Measurements from ENCODE around the gene GJB3. TPM values are rescaled to one million over a fixed set of nuclear protein-coding genes. Genes with fewer than 3 reads are reported as not detected.
"Not testable (repeated sequence)": the region's sequence is repeated elsewhere in the genome, so short reads cannot be mapped to it uniquely, and the experiment has no call there.

The GJB3 gene
- polyA plus RNA-seq (2013, experiment 1 of 2; ENCODE audit: insufficient read length), result not detected
- not detected for polyA plus RNA-seq (2013, experiment 2 of 2; ENCODE audit: insufficient read length)

DNA sequence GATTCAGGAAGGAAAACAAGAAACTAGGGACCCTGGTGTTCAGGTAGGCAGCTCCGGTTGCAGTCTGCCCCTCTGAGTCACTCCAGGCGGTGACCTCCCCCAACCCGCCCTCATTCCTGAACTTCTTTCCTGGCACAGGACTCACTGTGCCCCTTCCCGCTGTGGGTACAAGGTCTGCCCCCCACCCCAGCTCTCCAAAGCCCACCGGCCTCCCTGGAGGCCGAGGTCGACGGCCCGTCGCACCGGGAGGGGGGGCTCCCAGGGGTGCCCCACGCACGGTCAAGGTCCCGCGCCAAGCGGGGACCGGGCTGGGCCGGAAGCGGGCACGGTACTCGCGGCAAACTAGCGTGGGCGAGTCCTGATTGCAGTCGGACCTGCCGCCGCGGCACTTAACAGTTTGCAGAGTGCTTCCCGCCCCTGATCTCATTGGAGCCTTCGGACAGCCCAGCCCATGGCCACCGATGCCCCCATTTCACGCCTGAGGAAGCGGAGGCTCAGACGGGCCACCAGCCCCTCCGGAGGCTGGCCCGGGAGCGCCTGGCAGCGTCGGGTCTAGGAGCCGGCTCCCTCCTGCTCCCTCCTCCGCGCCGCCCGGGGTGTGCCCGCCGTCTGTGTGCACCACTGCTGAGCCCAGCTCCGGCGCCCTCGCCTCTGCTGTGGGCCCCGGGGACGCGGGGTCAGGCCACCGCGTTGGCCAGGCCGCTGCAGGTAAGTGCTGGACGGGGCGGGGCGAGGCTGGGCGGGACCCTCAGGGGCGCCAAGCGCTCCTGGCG lies at the start of gene GJB3:
GJB3 (plus strand) TSS at position 144 of the 773 bp plus-strand sequence. CDS start 3,549 bp downstream, outside the sequence.
- DNase-seq, result no peak

DNA sequence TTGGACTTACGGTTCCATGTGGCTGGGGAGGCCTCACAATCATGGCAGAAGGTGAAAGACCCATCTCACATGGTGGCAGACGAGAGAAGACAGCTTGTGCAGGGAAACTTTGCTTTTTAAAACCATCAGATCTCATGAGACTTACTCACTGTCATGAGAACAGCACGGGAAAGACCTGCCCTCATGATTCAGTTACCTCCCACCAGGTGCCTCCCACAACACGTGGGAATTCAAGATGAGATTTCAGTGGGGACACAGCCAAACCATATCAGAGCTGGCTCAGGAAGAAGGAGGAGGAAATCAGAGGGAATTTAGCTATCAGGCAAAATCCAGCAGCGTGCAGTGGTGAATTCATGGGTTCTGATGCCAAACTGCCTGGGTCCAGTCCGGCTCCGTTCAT lies 48.2 kb upstream of the GJB3 start:
- not testable (repeated sequence) for DNase-seq

DNA sequence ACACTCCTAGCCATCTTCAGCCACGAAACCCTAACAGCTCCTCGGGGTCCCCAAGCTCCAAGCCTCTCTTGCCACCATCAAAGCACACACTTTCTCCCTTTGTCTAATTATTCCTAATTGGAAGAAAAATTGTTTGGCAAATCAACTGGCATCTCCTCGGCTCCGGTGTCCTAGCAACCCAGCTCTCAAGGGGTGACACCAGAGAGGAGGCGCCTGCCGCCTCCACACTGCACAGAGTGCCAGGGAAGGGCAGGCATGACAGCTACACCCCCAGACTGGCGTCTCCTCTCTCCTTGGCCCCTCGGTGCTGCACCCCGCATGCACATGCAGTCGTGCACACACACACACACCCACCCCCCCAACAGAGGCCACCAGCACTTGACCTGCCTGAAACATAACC lies 44.3 kb upstream of the GJB3 start:
- no peak for DNase-seq

DNA sequence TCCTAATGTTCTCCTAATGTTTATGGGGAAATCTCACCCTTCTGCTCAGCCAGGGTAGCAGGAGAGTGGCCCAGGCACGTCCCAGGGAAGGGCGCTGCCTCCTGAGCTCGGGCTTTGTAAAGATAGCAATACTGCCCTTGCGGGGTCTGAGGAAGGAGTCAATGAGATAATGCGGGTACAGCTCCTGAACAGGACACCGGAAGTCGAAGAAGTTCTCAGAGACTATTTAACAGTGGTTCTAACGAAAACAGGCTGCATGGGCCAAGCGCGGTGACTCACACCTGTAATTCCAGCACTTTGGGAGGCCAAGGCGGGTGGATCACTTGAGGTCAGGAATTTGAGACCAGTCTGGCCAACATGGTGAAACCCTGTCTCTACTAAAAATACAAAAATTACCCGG lies 43.8 kb upstream of the GJB3 start:
- not testable (repeated sequence) for DNase-seq

DNA sequence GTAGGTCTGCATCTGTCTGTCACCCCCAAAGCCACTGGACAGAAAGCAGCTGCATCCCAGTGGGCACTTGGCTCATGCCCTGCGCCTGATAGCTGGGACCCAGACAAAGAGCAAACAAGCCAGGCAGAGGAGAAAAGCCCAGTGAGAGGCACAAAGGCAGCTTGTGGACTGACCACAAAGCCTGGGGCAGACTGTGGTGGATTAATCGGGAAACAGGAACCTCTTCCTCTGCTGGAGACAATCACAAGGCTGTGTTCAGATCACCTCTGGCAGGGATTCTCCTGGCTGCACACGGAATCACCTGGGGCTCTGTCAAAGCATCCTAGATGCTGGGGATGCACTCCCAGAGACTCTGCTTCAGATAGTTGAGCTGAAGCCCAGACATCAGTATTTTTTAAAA lies 41.4 kb upstream of the GJB3 start:
- no peak for DNase-seq

DNA sequence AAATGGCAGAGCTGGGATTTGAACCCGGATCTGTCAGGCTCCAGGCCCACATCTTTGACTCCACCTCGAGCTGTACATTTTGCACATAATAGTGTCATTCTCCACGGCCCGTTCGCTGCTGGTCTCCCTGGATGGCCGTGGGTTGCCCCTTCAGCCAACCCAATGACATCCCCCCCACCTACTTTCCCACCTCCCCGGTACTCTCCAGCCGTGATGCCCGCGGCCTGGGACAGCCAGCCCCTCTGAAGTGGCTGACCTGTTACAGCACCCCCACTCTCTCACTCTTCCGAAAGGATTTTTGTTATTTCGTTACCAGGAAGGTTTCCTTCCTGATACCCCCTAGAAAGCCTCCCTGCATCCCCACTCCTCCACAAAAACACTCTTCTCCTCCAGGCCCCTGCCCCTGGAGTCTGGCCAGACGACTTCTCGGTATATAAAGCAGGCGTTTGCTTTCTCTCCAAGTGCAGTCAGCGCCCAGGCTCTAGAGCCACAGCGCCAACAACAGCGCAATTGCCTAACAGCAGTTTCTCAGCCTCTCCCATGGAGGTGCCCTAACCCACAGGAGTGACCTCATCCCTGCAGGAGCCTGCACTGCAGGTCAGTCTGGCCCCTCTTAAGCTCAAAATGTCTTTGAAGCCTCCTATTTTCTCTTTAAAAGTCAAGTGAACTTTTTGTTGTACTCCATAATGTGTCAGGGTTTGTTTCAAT lies 40.7 kb upstream of the GJB3 start:
- DNase-seq, result no peak

DNA sequence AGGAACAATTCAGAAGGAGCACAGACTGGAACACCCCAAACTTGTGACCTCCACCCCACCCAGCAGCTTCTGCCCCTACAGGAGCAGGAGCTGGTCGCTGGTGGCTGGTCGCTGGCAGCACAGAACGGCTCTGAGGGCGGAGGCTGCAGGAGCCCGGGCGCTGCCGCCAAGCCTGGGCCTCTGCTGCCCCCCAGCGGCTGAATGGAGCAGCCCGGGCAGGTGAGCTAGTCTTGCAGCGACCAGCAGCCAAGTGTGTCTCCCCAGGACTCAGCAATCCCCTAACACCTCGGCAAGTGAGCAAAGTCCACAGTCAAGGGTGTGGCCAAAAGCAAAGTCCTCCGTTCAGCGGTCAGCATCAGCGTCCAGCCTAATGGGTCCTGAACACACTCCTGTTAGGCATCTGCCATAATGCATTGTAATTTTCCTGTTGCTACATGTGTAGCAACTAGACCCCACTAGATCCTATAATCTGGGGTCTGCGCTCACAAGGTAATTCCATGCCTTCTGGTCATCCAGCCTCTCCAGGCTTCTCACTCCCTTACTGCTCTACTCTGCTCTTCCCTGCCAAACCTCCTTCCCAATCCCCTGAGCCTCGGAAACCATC lies 38.2 kb upstream of the GJB3 start:
- peak; percentile 49 for DNase-seq

DNA sequence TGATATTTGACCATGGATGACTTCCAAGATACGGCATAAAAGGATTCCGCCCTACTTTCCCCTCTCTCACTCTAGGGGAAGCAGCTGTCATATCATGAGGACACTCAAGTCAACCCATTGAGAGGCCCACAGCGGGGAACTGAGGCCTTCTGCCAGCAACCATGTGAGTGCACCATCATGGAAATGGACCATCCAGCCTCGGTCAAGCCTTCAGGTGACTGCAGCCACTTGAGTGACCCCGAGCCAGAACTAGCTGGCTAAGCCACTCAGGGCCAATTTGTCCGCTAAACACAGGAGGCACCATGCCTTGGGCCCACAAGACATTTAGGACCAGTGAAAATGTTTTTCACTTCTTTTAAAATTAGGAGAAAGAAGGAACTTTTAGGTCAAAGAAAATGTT lies 37.2 kb upstream of the GJB3 start:
- DNase-seq, result no peak

DNA sequence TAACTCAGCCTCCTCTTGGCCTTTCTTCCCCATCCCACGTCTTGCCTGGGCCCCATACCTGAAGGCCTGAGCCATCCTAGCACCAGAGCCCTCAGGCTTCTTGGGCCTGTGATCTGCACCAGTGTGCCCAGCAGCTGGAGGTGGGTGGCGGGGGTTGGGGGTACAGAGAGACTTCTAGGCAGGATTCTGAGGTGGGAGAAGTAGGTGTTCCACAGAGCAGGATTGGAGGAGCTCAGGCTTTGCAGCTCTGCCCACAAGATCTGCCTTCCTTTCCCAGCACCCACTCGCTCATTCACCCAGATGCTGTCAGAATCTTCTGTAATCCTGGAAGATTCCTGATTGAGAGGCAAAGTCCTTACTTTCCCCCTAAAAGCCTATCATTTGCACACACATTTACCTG lies 36.2 kb upstream of the GJB3 start:
- no peak for DNase-seq

DNA sequence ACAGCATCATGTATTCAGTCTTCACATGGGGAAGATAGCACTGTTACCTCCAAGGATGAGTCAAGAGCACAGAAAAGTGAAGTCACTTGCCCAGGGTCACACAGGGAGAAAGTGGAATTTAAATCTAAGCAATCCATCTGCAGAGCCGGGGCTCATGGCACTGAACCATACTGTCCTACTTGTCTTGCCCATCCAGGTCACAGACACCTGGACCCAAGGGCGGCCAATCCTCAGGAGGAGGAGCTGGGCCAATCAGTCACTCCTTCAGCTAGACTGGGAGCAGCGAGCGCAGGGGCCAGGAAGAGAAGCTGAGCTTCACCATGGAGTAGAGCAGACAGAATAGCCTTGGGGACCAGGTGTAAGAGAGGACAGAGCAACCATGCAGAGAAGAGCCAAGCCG lies 35.3 kb upstream of the GJB3 start:
- DNase-seq, result no peak

DNA sequence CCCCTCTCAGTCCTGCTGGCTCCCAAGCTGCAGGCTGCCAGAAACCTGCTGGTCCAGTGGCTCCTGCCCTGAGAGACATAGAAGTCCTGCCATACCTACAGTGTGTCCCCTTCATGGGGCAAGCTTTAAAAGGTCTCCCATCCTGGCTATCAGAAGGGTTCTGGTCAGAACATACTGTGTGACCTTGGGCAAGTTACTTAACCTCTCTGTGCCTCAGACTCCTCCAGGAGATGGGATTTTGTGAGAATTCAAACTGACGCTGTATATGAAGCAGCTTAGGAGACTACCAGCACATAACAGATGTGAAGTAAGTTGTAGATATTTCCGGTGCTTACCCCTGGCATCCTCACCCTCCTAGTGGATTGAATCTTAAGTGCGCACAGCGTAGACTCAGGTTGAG lies 34.9 kb upstream of the GJB3 start:
- DNase-seq, result no peak

DNA sequence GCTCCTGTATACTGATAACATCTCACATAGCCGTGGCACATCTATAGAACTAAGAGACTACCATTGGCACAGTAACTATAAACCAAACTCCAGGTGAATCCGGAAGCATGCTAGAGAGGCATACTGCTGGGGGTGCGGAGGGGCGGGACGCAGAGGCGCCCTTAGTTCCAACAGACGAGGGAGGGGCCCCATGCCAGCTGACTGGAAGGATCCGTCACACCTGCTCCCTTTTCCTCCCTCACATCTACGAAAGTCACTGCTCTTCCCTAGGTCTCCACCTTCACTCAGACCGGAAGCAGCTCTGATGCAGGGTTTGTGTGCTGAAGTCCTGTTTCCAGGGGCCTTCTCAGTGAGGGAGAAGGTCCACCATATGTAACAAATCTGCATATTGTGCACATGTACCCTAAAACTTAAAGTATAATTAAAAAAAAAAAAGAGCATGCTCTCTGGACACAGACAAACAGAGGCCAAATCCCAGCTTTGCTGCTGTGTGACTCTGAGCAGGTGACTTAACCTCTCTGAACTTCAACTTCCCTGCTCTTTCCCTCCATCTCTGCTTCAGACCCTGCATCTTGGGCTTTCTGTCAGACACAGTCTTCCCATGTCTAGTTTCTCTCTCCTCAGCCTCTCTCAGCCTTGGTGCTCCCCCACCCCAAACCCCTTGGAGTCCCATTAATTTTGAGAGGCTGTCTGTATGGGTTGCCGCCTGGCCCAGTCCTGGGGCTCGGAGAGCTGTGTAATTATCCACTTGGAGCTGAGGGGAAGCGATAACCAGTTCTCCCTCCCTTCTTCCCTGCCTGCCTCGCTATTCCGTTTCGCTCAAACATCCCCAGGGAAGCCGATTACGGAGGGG lies 34.0 kb upstream of the GJB3 start:
- DNase-seq, result no peak

DNA sequence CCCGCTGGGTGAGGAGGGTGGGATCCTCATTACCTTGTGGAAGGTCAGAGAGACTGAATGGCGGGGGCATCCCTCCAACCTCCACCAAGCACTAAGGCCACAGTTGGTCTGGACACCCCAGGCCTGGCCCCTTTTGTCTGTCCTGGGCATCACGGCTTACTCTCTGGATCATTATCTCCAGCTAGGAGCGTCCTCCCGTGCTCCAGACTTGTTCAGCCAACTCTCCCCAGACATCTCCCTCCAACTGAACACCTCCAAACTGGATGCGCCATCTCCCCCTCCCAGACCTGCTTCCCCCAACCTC lies 33.4 kb upstream of the GJB3 start:
- DNase-seq, result no peak

DNA sequence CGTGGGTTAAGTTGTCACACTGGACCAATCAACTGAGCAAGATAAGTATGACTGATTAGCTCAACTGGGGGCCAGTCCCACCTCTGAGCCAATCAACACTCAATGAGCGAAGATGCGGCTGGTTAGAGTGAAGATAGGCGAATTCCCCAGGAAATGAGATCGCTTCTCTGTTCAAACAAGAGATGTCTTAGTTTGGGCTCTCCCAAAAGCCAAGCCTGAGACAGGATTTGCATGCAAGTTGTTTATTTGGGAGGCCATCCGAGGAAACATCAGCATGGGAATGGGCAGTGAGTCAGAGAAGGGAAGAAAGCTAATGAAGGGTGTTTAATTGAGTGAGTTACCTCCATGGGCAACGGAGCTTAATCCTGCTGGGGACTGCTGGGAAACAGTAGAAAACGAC lies 31.0 kb upstream of the GJB3 start:
- DNase-seq, result no peak

DNA sequence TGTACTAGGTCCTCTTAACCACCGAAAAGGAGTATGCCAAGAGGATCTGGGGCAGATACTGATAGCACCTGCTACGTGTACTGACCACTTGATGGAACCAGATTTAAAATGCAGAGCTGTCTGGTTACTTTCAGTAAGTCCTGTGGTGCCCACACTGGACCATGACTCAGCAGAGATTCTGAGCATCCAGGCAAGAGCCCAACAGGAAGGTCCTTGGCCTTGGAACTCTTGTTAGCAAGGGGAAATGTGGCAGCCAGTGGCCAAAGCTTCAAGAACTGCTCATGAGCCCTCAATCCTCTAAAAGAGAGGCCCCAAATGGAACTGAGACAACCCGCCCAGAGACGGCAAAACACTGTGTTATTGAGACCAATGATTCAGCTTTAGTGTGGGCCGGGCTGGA lies 30.4 kb upstream of the GJB3 start:
- DNase-seq, result no peak

DNA sequence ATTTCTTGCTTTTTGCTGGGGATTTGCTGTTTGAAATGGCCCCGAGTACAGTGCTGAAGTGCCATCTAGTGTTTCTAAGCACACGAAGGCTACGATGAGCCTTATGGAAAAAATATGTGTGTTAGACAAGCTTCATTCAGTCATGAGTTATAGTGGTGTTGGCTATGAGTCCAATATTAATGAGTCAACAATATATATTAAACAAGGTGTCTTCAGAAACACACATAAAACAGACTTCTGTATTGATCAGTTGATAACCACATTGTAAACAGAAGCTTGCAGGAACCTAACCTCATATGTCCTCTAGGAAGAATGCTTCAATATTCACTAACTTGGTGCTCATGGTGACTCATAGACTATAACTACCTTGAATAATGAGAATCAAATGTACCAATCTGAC lies 27.9 kb upstream of the GJB3 start:
- DNase-seq, result no peak

DNA sequence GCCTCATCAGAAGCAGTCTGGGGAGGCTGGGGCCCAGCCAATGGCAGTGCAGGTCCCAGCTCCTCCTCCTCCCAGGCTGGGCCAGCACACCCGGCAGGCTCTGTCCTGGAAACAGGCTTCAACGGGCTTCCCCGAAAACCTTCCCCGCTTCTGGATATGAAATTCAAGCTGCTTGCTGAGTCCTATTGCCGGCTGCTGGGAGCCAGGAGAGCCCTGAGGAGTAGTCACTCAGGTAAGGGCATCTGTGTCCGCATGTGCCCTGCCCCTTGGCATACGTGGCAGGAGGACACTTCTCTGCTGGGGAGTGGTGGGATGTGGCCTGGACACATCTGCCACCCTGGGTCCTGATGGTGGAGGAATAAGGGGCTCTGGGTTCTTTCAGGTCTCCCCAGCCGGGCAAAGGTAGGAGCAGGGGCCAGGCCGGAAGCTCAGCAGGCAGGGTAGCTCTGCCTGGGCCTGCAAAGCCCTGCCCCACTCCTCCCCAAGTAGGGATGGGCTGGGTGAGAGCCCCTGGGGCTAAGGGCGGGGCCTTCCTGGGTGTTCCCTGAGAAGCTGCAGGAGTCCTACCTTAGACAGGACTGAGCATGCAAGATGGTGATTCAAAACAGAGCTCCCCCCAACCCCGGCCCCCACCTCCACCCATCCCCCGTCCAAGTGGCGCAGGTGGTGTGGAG lies 25.9 kb upstream of the GJB3 start, which contains the start of gene GJB5:
GJB5 (plus strand) TSS at position 84 of the 674 bp plus-strand sequence. CDS start 2,284 bp downstream, outside the sequence.
- no peak for DNase-seq

DNA sequence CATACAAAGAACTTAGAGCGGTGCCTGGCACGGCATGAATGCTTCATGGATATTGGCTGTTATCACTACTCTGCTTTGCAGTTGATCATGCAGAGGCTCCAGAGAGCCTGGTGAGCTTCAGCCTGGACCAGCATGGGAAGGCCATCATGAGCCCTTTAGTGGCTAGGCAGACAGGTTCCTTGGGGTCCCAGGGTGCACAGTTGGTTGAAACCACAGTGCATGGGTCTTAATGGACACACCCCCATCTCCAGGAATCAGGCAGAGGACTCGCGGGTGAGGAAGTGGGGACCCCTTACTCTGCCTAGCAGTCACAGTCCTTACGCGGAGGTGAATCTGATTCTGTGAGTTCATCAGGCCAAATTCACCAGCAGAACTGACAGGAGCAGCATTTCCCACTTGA lies 25.1 kb upstream of the GJB3 start:
- no peak for DNase-seq

DNA sequence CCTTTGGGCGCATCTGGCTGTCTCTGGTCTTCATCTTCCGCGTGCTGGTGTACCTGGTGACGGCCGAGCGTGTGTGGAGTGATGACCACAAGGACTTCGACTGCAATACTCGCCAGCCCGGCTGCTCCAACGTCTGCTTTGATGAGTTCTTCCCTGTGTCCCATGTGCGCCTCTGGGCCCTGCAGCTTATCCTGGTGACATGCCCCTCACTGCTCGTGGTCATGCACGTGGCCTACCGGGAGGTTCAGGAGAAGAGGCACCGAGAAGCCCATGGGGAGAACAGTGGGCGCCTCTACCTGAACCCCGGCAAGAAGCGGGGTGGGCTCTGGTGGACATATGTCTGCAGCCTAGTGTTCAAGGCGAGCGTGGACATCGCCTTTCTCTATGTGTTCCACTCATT lies 23.6 kb upstream of the GJB3 start:
- DNase-seq, result no peak

DNA sequence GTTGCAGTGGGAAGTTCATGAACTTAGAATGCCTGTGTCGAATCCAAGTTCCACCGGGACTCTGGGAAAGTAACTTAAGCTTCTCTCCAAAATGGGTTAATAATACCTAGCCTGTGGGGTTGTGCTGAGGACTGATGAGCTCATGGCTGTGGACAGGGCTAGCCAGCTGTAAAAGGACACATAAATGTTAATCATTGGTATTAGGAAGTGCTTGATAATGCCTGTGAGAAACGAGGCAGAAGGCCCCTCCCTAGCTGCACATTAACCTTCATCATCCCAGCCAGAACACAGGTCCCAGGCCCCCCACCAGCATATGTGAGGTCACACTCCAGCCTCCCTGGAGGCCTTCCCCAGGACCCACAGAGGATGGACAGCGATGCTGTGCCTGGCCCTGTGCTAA lies 22.3 kb upstream of the GJB3 start:
- no peak for DNase-seq

DNA sequence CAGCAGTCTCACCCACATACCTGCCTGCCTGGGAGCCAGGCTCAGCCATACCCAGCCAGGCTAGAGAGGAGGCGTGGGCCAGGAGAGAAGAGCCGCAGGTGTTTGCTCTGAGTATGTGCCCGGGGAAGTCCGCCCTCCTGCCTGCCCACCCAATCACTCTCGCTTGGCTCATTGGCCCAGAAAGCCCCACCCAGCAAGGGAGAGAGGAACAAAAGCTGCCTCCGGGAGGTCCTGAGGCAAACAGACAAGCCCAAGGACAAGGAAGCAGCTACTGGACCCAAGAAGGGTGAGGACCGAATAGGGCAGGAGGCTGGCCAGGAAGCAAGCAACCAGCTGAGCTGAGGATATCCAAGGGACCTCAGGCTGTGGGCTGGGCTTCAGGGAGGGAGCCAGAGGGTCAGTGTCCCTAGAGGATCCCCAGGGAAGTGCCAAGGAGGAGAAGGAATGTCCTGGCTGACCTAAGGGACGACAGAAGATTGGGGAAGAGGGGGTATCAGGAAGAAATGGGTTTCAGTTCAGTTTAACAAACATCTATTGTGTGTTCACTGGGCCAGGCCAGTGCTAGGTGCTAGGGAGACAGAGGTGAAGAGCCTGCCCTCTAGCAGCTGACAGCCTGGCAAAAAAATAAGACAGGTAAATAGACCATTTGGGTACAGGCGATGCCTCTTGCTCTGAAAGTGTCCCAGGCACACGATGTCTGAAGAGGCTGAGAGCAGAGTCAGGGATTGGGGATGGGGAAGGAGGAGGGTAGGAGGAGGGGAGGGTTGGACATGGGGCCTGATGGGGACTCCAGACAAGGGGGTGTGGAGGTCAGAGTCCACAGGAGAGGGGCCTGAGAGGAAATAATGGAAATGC lies 21.3 kb upstream of the GJB3 start, which contains the start of gene GJB4:
GJB4 (plus strand) TSS at position 238 of the 855 bp plus-strand sequence. CDS start 1,515 bp downstream, outside the sequence.
- DNase-seq, result no peak

Measured in fibroblast of skin of abdomen (primary cell).